ENCODE data around the gene EIF2S3B. TPM values are rescaled to one million over a fixed set of nuclear protein-coding genes. Genes with fewer than 3 reads are reported as not detected.

Gene EIF2S3B
- total RNA-seq (2022; extraction: Qiagen RNA extraction): 0.66 to 0.89 TPM (median 0.76 TPM) in 5 replicates

GRCh38 chr12:10505620-10506019 lies at the start of gene EIF2S3B:
Gene EIF2S3B (plus strand): TSS chr12:10505890. CDS start chr12:10505903, 13 bp downstream.

Other genes starting within 250 kb of the EIF2S3B start
- not detected in 5 replicates for gene KLRD1, start 198.0 kb upstream of the EIF2S3B start, total RNA-seq (2022; extraction: Qiagen RNA extraction)
- 0.13 TPM in 1 of 5 replicates, not detected in the others for gene KLRK1, start 115.8 kb upstream of the EIF2S3B start, total RNA-seq (2022; extraction: Qiagen RNA extraction)
- not detected in 5 replicates for gene KLRC4, start 96.1 kb upstream of the EIF2S3B start, total RNA-seq (2022; extraction: Qiagen RNA extraction)
- gene KLRC3, start 85.3 kb upstream of the EIF2S3B start, total RNA-seq (2022; extraction: Qiagen RNA extraction): 0.13 to 0.24 TPM (median 0.16 TPM) in 4 of 5 replicates, not detected in the other
- gene KLRC2, start 69.9 kb upstream of the EIF2S3B start, total RNA-seq (2022; extraction: Qiagen RNA extraction): 1.5 to 2.1 TPM (median 1.7 TPM) in 5 replicates
- not detected in 5 replicates for gene KLRC1, start 52.5 kb upstream of the EIF2S3B start, total RNA-seq (2022; extraction: Qiagen RNA extraction)
- 40.4 to 75.6 TPM (median 46.4 TPM) in 5 replicates for gene MAGOHB, start 107.7 kb downstream of the EIF2S3B start, total RNA-seq (2022; extraction: Qiagen RNA extraction)
- gene STYK1, start 168.2 kb downstream of the EIF2S3B start, total RNA-seq (2022; extraction: Qiagen RNA extraction): 0.11 to 0.51 TPM (median 0.20 TPM) in 5 replicates
- gene YBX3, start 217.4 kb downstream of the EIF2S3B start, total RNA-seq (2022; extraction: Qiagen RNA extraction): 248 to 287 TPM (median 273 TPM) in 5 replicates